Head of caudate nucleus (tissue), 42 donors: ENCODE results near the gene PRM1.

Experiments
- DNase-seq, 42 donors: peaks; one replicate each; pipeline versions ENCODE4 v3.0.0 to v3.0.0-alpha.2; 2020 to 2021; ENCODE audit warnings: mixed read lengths in 7 of 42
- intact Hi-C: fragments of 100-400 bp; cut with DNase I; formaldehyde crosslinking; loops from one replicate; pipeline ENCODE4 v1.15.0; 2022

PRM1 gene

GRCh38 chr16:11248133-11248532 lies 33.0 kb downstream of the PRM1 start:
- no peak for DNase-seq
- intact Hi-C loops, result no loop called here

DNA sequence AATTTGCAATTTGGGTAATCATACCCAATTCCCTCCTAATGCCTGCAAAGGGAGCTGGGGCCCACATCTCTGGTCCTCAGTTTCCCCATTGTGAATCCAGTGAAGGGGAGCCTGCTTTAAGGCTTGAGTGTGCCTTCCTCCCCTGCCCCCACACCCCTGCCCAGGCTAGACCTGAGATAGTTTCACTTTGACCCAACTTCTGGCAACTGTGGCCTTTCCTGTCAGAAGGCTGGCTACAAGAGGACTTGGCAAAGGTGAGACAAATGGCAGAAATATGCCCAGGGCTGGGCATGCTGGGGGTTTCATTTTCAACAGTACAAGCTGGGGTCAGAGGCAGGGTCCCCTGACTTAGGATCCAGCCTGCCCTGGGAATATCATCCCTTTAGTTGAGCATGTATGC lies 35.1 kb downstream of the PRM1 start:
- intact Hi-C loops, result no loop called here
- no peak for DNase-seq

- DNase-seq, result no peak
- intact Hi-C loops, result no loop called here
Measured at GRCh38 chr16:11245222-11245737, 35.9 kb downstream of the PRM1 start.

DNA sequence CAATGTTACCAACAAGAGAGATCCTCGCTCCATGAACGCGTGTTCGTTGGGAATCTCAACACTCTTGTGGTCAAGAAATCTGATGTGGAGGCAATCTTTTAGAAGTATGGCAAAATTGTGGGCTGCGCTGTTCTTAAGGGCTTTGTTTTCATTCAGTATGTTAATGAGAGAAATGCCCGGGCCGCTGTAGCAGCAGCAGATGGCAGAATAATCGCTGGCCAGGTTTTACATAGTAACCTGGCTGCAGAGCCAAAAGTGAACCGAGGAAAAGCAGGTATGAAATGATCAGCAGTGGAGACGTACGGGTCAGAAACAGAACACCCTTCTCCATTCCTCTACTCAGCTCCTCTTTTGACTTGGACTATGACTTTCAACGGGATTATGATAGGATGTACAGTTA lies 38.5 kb downstream of the PRM1 start:
- no peak for DNase-seq
- intact Hi-C loops, result no loop called here

GRCh38 chr16:11241480-11242204 lies 39.5 kb downstream of the PRM1 start:
- DNase-seq, result no peak
- intact Hi-C loops, result no loop called here

DNA sequence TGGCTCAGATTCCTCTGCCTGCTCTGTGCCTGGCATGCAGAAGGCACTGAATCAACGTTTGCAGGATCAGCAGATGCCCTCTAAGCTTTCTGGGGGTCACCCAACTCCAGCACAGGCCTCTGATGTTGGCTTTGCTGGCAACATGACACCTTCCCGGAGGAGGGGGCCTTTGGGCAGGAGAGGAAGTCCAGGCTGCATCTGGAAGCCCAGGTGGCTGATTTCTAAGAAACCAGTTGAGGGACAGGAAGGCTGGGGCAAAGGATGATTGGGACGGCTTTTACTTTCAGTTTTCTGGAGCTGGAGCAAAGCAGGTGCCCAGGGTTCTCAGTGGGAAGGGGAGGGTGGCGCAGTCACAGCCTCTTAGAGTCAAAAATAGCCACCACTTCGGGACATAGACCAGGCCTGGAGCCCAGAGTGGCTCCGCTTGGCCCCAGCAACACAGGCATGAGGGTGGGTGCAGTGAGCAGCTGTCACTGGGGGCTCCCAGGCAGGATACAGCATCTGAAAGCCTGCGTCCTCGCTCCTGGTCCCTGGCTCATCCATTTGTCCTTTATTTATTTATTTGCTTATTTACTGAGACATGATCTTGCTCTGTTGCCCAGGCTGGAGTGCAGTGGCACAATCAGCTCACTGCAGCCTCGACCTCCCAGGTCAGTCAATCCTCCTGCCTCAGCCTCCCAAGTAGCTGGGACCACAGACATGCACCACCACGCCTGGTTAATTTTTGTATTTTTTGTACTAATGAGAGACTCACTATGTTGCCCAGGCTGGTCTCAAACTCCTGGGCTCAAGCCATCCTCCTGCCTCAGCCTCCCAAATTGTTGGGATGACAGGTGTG lies 40.3 kb downstream of the PRM1 start:
- intact Hi-C loops, result no loop called here
- peak in 2 of 42 donors; percentile 21 to 37 for DNase-seq

DNA sequence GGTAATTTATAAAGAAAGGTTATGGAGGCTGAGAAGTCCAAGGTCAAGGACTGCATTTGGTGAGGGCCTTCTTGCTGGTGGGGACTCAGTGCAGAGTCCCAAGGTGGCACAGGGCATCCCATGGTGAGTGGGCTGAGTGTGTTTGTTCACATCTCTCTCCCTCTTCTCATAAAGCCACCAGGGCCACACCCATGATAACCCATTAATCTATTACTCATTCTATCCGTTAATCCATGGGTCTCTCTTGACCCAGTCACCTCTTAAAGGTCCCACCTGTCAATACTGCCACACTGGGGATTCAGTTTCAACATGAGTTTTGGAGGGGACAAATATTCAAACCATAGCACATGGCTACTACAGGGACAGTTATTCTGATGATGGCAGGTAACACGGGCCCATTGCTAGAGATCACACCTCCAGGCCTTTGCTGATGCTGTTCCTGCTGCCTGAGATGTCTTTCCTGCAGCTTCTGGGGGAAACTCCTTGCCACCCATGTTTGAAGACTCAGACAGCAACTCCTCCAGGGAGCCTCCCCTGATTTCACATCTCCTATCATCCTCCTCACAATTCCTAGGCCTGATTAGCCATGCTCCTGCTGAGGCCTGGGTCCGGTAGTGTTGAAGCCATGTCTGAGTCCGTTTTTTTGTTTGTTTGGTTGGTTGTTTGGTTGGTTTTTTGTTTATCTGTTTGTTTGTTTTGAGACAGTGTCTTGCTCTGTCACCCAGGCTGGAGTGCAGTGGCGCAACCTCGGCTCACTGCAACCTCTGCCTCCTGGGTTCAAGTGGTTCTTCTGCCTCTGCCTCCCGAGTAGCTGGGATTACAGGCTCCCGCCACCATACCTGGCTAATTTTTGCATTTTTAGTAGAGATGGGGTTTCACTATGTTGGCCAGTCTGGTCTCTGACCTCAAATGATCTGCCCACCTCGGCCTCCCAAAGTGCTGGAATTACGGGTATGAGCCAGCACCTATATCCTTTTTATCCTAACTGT lies 41.2 kb downstream of the PRM1 start:
- intact Hi-C loops, result no loop called here
- no peak for DNase-seq

DNA sequence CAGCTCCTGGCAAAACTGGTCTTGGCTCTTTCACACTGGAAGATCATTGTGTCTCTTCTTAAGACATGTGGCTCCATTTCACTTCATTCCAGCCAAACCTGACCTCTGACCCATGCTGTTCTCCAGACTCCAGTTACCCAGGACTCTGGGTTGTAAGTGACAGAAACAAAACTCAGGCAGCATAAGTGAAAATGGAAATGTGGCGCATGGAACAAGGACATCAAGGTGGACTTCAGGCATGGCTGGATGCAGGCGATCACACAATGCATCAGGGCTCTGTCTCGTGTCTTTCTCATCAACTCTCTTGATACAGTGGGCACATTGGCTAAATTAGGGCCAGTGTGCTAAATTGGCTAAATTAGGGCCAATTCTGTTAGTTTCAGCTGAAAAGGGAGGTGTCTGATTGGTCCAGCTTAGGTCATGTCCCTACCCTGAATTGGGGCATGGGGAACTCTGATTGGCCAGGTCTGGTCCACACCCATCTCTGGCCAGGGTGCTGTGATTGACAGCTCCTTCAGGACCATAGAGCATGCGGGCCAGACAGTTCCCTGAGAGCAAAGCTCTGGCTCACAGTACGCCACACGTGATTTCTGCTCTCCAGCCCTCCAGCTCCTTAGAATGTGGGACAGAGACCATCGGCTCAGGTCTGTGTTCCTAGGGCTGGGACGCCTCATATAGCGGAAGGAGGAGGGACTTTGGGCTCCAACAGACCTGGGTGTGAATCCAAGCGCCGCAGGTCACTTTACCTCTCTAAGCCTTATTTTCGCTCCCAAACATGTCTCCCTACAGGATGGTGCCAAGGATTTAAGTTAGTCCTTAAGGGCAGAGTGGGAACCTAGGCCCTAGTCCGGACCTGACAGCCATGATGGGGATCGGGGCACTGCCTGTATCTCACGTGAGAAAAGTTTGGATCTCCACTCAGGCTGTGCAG lies 42.6 kb downstream of the PRM1 start:
- intact Hi-C loops, result no loop called here

DNA sequence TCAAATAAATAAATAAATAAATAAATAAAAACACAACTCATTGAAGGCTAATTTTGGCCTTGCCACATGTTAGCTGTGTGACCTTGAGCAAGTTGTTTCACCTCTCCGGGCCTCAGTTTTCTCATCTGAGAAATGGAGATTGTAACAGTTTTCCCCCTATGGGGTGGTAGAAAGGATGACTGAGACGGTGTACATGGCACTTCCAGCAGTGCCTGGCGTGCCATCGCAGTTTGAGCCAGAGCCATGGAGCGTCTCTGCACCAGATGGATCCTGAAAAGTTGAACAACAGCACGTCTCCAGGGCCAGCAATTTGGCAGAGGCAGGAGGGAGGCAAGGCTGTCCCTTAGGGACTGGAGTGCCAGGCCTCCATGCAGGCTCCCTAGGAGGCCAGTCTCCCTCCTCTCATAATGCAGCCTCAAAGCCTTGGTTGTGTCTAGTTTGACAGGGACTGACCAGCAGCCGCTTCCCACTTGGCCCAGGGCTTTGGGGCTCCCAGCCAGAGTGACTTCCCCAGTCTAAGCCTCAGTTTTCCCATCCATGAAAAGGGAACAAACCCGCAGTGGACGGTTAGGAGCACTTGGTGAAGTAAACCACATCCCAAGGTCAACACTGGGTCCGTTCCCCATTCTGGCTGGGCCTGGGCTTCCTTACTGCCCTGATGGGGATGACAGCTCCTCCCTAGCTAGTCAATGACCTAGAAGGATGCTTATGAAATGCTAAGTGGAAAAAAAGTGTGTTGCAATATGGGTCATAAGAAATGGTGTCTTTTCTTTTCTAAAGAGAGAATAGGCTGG lies 44.5 kb downstream of the PRM1 start:
- DNase-seq, result no peak
- intact Hi-C loops, result no loop called here

More for the DNA sequence above, 42.6 kb downstream of the PRM1 start:
- no peak for DNase-seq

GRCh38 chr16:11235703-11235991 lies 45.5 kb downstream of the PRM1 start:
- intact Hi-C loops, result no loop called here
- no peak for DNase-seq

DNA sequence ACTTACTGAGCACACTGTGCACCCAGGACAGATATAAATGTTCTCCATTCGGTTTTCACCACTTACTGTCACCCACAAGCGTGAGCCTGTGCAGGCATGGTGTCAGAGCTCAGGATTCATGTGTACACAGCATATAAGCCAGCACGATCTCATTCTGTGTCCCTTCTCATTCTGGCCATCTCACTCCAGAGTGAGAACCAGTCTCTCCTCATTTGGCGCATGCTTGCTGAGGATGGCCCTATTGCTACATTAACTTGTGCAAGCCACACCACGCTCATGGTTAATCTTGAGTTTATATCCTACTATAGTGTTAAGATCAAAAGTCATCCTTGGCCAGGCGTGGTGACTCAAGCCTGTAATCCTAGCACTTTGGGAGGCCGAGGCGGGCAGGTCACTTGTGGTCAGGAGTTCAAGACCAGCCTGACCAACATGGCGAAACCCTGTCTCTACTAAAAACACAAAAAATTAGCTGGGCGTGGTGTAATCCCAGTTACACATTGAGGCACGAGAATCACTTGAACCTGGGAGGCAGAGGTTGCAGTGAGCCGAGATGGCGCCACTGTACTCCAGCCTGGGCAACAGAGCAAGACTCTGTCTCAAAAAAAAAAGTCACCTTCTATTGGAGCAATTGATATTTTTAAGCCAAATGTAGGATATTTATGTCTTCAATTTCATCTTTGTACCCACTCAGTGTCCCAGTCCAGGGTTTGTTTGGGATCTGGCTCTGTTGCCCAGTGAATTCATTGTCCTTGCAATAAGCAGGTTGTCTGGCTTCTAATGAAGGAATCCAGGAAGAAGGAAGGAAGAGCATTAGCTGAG lies 46.0 kb downstream of the PRM1 start:
- DNase-seq, result no peak
- intact Hi-C loops, result no loop called here

- DNase-seq, result no peak
- intact Hi-C loops, result no loop called here
Measured at GRCh38 chr16:11233727-11234376, 47.3 kb downstream of the PRM1 start.

- peak in 11 of 42 donors; percentile 7 to 50 (median 24) for DNase-seq
Measured at GRCh38 chr16:11232852-11233726, 48.0 kb downstream of the PRM1 start.

GRCh38 chr16:11232302-11232851 lies 48.8 kb downstream of the PRM1 start:
- no peak for DNase-seq
- intact Hi-C loops, result no loop called here

More at GRCh38 chr16:11232852-11233726, 48.0 kb downstream of the PRM1 start:
- intact Hi-C loops, result no loop called here
